Measurements from ENCODE around the gene ZNF608. TPM values are rescaled to one million over a fixed set of nuclear protein-coding genes. Genes with fewer than 3 reads are reported as not detected.

Gene ZNF608
- total RNA-seq, 1 donor from 2014 or later: 88.0 TPM

GRCh38 chr5:124732428-124733328 is 13.8 kb downstream of the ZNF608 start:
- Mint-ChIP-seq H3K27me3 (ENCODE audit: unreplicated experiment) (peaks cover 2% of the 10 kb centered on the region), H3K9me3 (ENCODE audit: unreplicated experiment) (no peaks in the 10 kb centered on the region), H3K4me1 (ENCODE audit: unreplicated experiment) (peaks cover 65% of the 10 kb centered on the region), H3K27ac (ENCODE audit: unreplicated experiment) (peak overlapping the region; percentile 77), H3K4me3 (ENCODE audit: unreplicated experiment) (peak overlapping the region; percentile 7), H3K36me3 (ENCODE audit: low read depth, unreplicated experiment) (no peaks in the 10 kb centered on the region)
- TF ChIP-seq, protein P1, sequence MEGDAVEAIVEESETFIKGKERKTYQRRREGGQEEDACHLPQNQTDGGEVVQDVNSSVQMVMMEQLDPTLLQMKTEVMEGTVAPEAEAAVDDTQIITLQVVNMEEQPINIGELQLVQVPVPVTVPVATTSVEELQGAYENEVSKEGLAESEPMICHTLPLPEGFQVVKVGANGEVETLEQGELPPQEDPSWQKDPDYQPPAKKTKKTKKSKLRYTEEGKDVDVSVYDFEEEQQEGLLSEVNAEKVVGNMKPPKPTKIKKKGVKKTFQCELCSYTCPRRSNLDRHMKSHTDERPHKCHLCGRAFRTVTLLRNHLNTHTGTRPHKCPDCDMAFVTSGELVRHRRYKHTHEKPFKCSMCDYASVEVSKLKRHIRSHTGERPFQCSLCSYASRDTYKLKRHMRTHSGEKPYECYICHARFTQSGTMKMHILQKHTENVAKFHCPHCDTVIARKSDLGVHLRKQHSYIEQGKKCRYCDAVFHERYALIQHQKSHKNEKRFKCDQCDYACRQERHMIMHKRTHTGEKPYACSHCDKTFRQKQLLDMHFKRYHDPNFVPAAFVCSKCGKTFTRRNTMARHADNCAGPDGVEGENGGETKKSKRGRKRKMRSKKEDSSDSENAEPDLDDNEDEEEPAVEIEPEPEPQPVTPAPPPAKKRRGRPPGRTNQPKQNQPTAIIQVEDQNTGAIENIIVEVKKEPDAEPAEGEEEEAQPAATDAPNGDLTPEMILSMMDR (IDR thresholded peaks at IDR 0.05; ENCODE audit: unreplicated experiment): no peak
- no peak for DNase-seq (ENCODE audit: low spot score)

GRCh38 chr5:124730381-124730780 is 16.1 kb downstream of the ZNF608 start:
- H3K4me1 Mint-ChIP-seq (ENCODE audit: unreplicated experiment): peaks cover 60% of the 10 kb centered on the region
- no peaks in the 10 kb centered on the region for H3K9me3 Mint-ChIP-seq (ENCODE audit: unreplicated experiment)
- no peak for DNase-seq (ENCODE audit: low spot score)
- peaks cover 2% of the 10 kb centered on the region for H3K27me3 Mint-ChIP-seq (ENCODE audit: unreplicated experiment)
- H3K27ac Mint-ChIP-seq (ENCODE audit: unreplicated experiment): no peak overlapping the region
- H3K4me3 Mint-ChIP-seq (ENCODE audit: unreplicated experiment): no peak overlapping the region
- TF ChIP-seq, protein P1 (IDR thresholded peaks at IDR 0.05; ENCODE audit: unreplicated experiment): no peak
- H3K36me3 Mint-ChIP-seq (ENCODE audit: low read depth, unreplicated experiment): peaks cover 3% of the 10 kb centered on the region

DNA sequence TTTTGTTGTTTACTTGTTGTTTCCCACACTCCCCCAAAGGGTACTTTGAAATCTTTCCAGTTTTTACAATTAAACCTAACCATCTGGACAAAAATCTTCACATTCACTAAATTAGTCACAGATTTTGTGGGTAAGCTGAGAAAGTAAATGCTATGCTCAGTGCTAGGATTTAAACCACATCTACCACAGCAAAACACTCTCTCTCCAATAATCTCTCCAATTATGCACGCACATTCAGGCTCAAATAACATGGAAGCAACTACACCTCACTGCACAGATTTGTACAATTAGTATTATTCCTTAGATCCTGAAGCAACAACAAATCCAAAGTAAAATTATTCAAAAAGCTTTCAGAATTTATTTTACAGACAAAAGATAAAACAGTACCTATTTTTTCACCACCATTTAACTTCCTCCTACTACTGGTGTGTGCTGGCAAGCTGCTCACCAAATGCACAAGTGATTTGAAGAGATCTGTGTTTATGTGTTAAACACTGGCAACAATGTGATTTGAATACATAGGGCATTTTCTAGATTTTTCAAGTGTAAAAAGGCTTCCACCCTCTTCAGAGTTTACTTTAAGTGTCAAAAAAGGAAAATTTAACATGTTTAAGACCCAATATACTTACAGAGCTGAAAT is 16.6 kb downstream of the ZNF608 start:
- H3K4me3 Mint-ChIP-seq (ENCODE audit: unreplicated experiment): no peak overlapping the region
- DNase-seq (ENCODE audit: low spot score): no peak
- peaks cover 3% of the 10 kb centered on the region for H3K36me3 Mint-ChIP-seq (ENCODE audit: low read depth, unreplicated experiment)
- H3K9me3 Mint-ChIP-seq (ENCODE audit: unreplicated experiment): no peaks in the 10 kb centered on the region
- peaks cover 59% of the 10 kb centered on the region for H3K4me1 Mint-ChIP-seq (ENCODE audit: unreplicated experiment)
- no peak overlapping the region for H3K27ac Mint-ChIP-seq (ENCODE audit: unreplicated experiment)
- TF ChIP-seq, protein P1 (IDR thresholded peaks at IDR 0.05; ENCODE audit: unreplicated experiment): no peak
- peaks cover 2% of the 10 kb centered on the region for H3K27me3 Mint-ChIP-seq (ENCODE audit: unreplicated experiment)

DNA sequence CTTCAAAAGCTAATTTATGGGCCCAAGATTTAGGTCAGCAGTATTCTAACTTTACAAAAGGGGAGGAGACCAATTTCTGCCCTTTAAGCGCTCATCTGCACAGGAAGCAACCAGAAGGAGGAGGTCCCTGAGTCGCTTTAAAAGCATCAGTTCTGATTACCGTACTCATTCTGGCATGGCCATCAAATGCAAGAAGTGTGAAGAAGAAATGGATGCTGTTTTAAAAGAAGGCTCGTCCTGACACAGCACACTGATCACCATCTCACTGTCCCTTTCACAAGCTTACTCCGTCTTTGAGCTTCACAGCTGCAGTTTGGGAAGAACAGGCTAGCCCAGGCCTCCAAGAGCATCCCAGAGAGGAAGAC is 17.5 kb downstream of the ZNF608 start:
- Mint-ChIP-seq H3K4me3 (ENCODE audit: unreplicated experiment) (no peak overlapping the region), H3K27ac (ENCODE audit: unreplicated experiment) (no peak overlapping the region), H3K36me3 (ENCODE audit: low read depth, unreplicated experiment) (peaks cover 3% of the 10 kb centered on the region), H3K27me3 (ENCODE audit: unreplicated experiment) (peaks cover 2% of the 10 kb centered on the region), H3K4me1 (ENCODE audit: unreplicated experiment) (peaks cover 56% of the 10 kb centered on the region), H3K9me3 (ENCODE audit: unreplicated experiment) (no peaks in the 10 kb centered on the region)
- TF ChIP-seq, protein P1 (IDR thresholded peaks at IDR 0.05; ENCODE audit: unreplicated experiment): no peak
- no peak for DNase-seq (ENCODE audit: low spot score)
